GM12801 (cell line): ENCODE measurements around the gene TAF1B.

Source experiments
- CTCF ChIP-seq: IDR thresholded peaks from one replicate; pipeline ENCODE4 v1.5.1; 2011; ENCODE audit warnings: control low read depth; ENCODE audit not compliant: insufficient read length; ENCODE audit errors: extremely low read depth

Gene TAF1B

GRCh38 chr2:9805435-9806297 is 37.6 kb upstream of the TAF1B start:
- no peak for TF ChIP-seq CTCF

GRCh38 chr2:9806298-9806610 is 37.0 kb upstream of the TAF1B start:
- TF ChIP-seq CTCF, result no peak

GRCh38 chr2:9806656-9807055 is 36.6 kb upstream of the TAF1B start:
- no peak for TF ChIP-seq CTCF

DNA sequence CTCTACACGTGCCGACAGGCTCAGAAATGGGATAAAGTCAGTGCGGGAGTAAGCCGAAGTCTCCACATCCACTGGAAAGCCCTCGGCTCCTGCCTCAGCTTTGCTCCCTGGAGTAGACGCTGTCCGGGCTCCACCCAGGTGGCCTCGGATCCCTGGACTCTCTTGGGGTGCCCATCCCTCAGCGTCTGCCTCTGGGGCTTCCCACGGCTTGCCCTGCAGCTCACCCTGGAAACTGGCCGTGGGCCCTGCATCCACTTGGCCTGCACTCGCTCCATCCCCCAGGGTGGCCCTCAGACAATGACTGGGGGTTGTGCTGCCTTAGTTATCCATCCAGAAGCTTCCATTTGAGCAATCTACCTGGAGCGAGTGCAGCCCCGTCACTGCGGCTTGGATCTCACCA is 36.2 kb upstream of the TAF1B start:
- TF ChIP-seq CTCF, result no peak

DNA sequence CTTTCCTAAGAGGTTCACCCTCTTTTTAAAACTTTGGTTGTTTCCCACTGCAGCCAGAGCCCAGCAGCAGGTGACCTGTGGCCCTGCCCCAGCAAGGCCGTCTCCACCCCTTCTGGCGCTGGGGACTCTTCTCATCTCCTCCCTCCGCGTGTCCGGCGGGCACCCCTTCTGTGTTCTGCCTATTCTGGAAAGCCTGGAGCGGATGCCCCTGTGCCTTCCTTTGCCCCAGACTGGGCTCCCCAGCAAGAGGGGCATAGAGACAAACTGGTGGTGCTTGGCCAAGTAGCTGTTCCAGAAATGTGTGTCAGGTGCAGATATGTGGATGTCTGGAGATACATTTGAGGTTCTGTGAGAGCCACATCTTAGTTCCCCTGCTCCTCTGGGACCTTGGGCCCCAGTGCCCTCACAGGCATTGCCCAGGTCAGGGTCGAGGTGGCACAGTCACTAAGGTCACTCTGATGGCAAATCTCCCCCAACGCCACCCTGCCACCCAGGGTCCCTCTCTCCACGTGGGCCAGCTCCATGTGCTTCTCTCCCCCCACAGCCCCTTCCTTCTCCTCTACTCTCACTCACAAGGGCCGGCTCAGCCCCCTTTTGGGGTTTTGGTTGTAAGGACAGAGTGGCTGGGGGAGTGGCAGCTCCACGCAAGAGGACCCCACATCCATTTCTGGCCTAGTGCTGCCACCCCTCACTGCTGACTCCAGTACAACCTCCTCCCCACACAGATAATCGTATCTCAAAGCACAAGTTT is 35.5 kb upstream of the TAF1B start:
- no peak for TF ChIP-seq CTCF

DNA sequence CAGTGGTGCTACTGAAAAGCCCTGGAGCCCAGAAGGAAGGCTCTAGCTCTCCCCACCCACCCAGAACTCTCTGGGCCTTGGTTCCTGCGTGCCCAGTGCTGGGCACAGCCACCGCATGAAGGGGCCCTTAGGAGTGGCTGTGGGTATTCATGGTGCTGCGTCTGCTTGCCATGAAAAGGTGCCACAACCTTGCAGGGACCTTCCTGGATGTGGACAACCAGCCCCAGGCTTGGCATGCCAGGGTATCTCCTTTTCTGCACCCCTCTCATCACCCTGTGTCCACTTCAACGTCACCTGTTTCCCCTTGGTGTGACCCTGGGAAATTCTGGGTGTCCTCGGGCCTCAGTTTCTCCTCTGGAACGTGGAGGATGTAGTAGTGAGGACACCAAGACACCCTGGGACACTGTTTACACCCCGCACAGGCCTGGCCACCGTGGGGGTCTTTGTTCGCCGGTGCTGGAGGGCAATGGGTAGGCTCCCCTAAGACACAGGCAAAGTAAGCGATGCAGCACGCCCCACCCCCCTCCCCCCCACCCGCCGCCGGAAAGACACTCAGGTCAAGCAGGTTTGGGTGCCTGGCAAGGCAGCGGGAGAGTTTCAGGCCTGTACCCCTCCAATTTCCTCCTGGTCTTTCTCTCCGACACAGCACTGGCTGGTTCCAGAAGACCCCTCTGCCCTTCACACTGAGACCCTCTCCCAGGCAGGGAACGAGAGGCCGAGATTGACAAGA is 34.8 kb upstream of the TAF1B start:
- TF ChIP-seq CTCF, result no peak

GRCh38 chr2:9809064-9809356 is 34.3 kb upstream of the TAF1B start:
- no peak for TF ChIP-seq CTCF
